ENCODE data around the gene CCNY. TPM values are rescaled to one million over a fixed set of nuclear protein-coding genes. Genes with fewer than 3 reads are reported as not detected.

The CCNY gene
- total and polyA plus RNA-seq, 2 experiments from 2014 or later = 51.5 to 55.8 TPM

DNA sequence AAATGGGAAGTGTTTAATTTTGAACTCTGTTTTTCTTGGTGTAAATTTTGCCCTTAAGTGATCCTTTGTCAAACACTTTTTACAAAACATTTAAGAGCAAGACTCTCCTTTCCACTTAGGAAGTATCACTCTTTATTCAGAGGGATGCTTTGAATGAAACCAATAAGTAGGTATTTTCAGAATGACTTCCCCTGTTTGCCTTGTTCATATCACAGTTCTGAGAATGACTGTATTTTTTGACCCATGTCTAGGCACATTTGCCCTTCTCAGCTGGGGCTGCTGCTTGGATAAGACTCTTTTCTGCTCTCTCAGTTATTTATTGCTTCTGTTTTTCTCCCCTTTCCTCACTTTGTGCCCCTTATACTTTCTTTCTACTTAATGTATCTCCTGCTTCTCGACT is 98.2 kb downstream of the CCNY start:
- DNase-seq (ENCODE audit: low spot score) = no peak
- WGBS (ENCODE audit: low lambda C conversion rate, missing lambda C conversion rate) = 97% methylated on average over 1 of the region's 1 CpG
- TF ChIP-seq EZH2phosphoT487 (IDR thresholded peaks at IDR 0.05; ENCODE audit: low read depth, severe bottlenecking, unreplicated experiment) (no peak), EZH2 (IDR thresholded peaks at IDR 0.05; ENCODE audit: borderline replicate concordance) (no peak), CTCF (IDR thresholded peaks at IDR 0.05; ENCODE audit: poor library complexity) (no peak)
- Histone ChIP-seq H3K9me2 (replicated peaks; ENCODE audit: insufficient read depth) (no peaks in the 10 kb centered on the region), H3K9me3 (ENCODE audit: low read depth) (no peaks in the 10 kb centered on the region), H3K4me2 (no peak overlapping the region), H3K4me3 (no peak overlapping the region), H3K36me3 (replicated peaks; ENCODE audit: insufficient read depth, low read depth) (no peaks in the 10 kb centered on the region), H2AFZ (no peak overlapping the region), H3K27ac (no peak overlapping the region), H3K79me2 (peaks cover 92% of the 10 kb centered on the region), H3K27me3 (no peaks in the 10 kb centered on the region), H3K4me1 (ENCODE audit: insufficient read depth) (peaks cover under 1% of the 10 kb centered on the region), H4K20me1 (ENCODE audit: insufficient read depth, poor library complexity, severe bottlenecking) (peaks cover 14% of the 10 kb centered on the region)

GRCh38 chr10:35435824-35436223 is 99.5 kb downstream of the CCNY start:
- Histone ChIP-seq H3K9me3 (ENCODE audit: low read depth) (no peaks in the 10 kb centered on the region), H3K79me2 (peaks cover 95% of the 10 kb centered on the region), H3K4me2 (no peak overlapping the region), H3K4me3 (no peak overlapping the region), H3K36me3 (replicated peaks; ENCODE audit: insufficient read depth, low read depth) (no peaks in the 10 kb centered on the region), H4K20me1 (ENCODE audit: insufficient read depth, poor library complexity, severe bottlenecking) (peaks cover 15% of the 10 kb centered on the region), H3K27me3 (no peaks in the 10 kb centered on the region), H2AFZ (no peak overlapping the region), H3K27ac (no peak overlapping the region), H3K4me1 (ENCODE audit: insufficient read depth) (peaks cover 4% of the 10 kb centered on the region), H3K9me2 (replicated peaks; ENCODE audit: insufficient read depth) (no peaks in the 10 kb centered on the region)
- no peak for DNase-seq (ENCODE audit: low spot score)
- TF ChIP-seq EZH2 (IDR thresholded peaks at IDR 0.05; ENCODE audit: borderline replicate concordance) (no peak), EZH2phosphoT487 (IDR thresholded peaks at IDR 0.05; ENCODE audit: low read depth, severe bottlenecking, unreplicated experiment) (no peak), CTCF (IDR thresholded peaks at IDR 0.05; ENCODE audit: poor library complexity) (no peak)
- WGBS (ENCODE audit: low lambda C conversion rate, missing lambda C conversion rate) = 88% methylated on average over 4 of the region's 4 CpGs

DNA sequence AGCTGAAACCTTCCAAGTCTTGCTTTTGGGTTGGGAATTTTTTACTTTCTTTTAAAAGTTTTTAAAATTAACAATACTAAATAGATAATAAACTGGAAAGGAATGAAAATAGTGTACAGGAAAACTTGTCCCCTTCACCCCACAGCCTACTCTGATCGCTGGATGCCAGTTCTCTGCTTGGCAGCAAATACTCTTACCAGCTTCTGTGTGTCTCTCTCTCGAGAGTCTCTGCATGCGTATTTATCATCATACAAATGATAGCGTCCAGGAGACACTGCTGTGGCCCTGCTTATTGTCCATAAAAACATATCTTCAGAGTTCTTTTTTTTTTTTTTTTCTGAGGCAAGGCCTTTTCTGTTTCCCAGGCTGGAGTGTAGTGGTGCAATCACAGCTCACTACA is 101.5 kb downstream of the CCNY start:
- no peak for DNase-seq (ENCODE audit: low spot score)
- Histone ChIP-seq H2AFZ (no peak overlapping the region), H3K27me3 (no peaks in the 10 kb centered on the region), H3K4me3 (no peak overlapping the region), H3K9me2 (replicated peaks; ENCODE audit: insufficient read depth) (no peaks in the 10 kb centered on the region), H3K79me2 (peaks cover 97% of the 10 kb centered on the region), H3K36me3 (replicated peaks; ENCODE audit: insufficient read depth, low read depth) (no peaks in the 10 kb centered on the region), H3K27ac (no peak overlapping the region), H3K9me3 (ENCODE audit: low read depth) (no peaks in the 10 kb centered on the region), H3K4me2 (no peak overlapping the region), H4K20me1 (ENCODE audit: insufficient read depth, poor library complexity, severe bottlenecking) (peaks cover 13% of the 10 kb centered on the region), H3K4me1 (ENCODE audit: insufficient read depth) (peaks cover 4% of the 10 kb centered on the region)
- 91% methylated on average over 4 of the region's 4 CpGs for WGBS (ENCODE audit: low lambda C conversion rate, missing lambda C conversion rate)
- TF ChIP-seq EZH2phosphoT487 (IDR thresholded peaks at IDR 0.05; ENCODE audit: low read depth, severe bottlenecking, unreplicated experiment) (no peak), EZH2 (IDR thresholded peaks at IDR 0.05; ENCODE audit: borderline replicate concordance) (no peak), CTCF (IDR thresholded peaks at IDR 0.05; ENCODE audit: poor library complexity) (no peak)

Measured in hepatocyte (in vitro differentiated cells).